DOHH2 (cell line): Measurements from ENCODE around the gene TRIM41.

ENCODE experiments used
- H3F3A ChIP-seq: fragments of 200-600 bp; sonication (generic), shearing (Covaris generic); 2 replicates; pipeline ENCODE4 v1.6.0; 2016; ENCODE audit warnings: antibody characterized with exemption, mild to moderate bottlenecking; ENCODE audit not compliant: control insufficient read depth, insufficient read depth
- H3K27ac ChIP-seq: fragments of 200-600 bp; sonication (generic); 2 replicates; pipeline ENCODE4 v1.5.1; 2014; ENCODE audit warnings: low read depth, mild to moderate bottlenecking, low read length, moderate library complexity
- H3K27me3 ChIP-seq: fragments of 200-600 bp; sonication (generic); 2 replicates; pipeline ENCODE4 v1.6.1; 2014; ENCODE audit warnings: mild to moderate bottlenecking, low read length, mixed read lengths; ENCODE audit not compliant: control insufficient read depth
- H3K36me3 ChIP-seq: fragments of 200-600 bp; sonication (generic); 2 replicates; pipeline ENCODE4 v1.6.1; 2014; ENCODE audit warnings: mild to moderate bottlenecking, low read length, moderate library complexity, mixed read lengths; ENCODE audit not compliant: control insufficient read depth
- H3K4me1 ChIP-seq: fragments of 200-600 bp; sonication (generic); 2 replicates; pipeline ENCODE4 v1.6.1; 2014; ENCODE audit warnings: mild to moderate bottlenecking, low read length, mixed read lengths; ENCODE audit not compliant: control insufficient read depth
- H3K4me2 ChIP-seq: fragments of 200-600 bp; sonication (generic); 2 replicates; pipeline ENCODE4 v1.6.0; 2014; ENCODE audit warnings: mild to moderate bottlenecking, low read length, moderate library complexity
- H3K4me3 ChIP-seq: fragments of 200-600 bp; sonication (generic); 2 replicates; pipeline ENCODE4 v1.5.1; 2014; ENCODE audit warnings: mild to moderate bottlenecking, low read length, mixed read lengths
- H3K79me2 ChIP-seq: fragments of 200-600 bp; sonication (generic); 2 replicates; pipeline ENCODE4 v1.6.1; 2014; ENCODE audit warnings: mild to moderate bottlenecking, low read length, mixed read lengths; ENCODE audit not compliant: control insufficient read depth
- H3K9me2 ChIP-seq: fragments of 200-600 bp; sonication (generic); replicated peaks from 2 replicates; pipeline ENCODE4 v1.6.1; 2014; ENCODE audit warnings: mild to moderate bottlenecking, low read length, mixed read lengths; ENCODE audit not compliant: control insufficient read depth
- H3K9me3 ChIP-seq: fragments of 200-600 bp; sonication (generic); 2 replicates; pipeline ENCODE4 v1.6.1; 2014; ENCODE audit warnings: antibody characterized with exemption, low read length, mixed read lengths; ENCODE audit not compliant: control insufficient read depth, insufficient read depth
- H4K20me1 ChIP-seq: fragments of 200-600 bp; sonication (generic); 2 replicates; pipeline ENCODE4 v1.6.0; 2014; ENCODE audit warnings: low read depth, mild to moderate bottlenecking, antibody characterized with exemption, low read length, moderate library complexity; ENCODE audit not compliant: control insufficient read depth, insufficient read depth
- CTCF ChIP-seq: fragments of 200-600 bp; sonication (generic); IDR thresholded peaks from one replicate; pipeline ENCODE4 v1.5.1; 2014; ENCODE audit warnings: antibody characterized with exemption, mild to moderate bottlenecking, low read depth, low read length; ENCODE audit not compliant: poor library complexity, severe bottlenecking
- EZH2phosphoT487 ChIP-seq: fragments of 200-600 bp; sonication (generic); IDR thresholded peaks from 2 replicates; pipeline ENCODE4 v1.6.1; 2017; ENCODE audit warnings: borderline replicate concordance, mild to moderate bottlenecking, antibody characterized with exemption, low read length, moderate library complexity, mixed read lengths

TRIM41 gene

DNA sequence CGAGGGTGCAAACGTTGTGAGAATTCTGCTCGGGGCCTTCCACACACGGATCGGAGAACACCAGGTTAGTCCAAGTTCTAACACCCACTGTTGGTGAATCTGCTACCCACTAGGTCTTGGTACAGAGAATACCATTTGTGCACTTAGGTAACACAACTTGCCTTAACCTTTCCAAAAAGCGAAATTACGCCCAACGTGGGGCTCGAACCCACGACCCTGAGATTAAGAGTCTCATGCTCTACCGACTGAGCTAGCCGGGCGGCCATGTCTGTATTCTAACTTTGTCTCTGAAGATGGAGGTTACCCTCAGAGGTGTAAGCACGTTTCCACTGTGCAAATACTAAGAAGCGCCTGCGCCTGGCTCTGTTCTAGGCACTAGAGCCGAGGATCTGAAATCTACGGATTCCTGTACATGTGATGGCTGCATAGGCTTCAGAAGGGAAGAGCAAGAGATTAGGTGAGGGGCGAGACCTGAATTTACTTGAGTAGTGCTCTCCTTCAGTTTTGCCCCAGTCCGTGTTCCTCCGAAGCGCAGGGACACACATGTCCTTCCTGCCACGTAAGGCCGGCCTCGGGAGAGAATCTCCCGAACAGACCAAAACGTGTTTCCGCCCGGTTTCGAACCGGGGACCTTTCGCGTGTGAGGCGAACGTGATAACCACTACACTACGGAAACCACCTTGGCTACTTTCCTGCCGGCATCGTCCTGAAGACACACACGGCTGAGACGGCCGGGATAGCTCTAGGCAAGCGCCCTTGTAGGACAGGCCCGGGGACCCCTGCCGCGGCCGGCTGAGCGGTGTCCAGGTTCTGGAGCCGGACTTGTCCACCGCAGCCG, 1.1 kb upstream of the TRIM41 start:
- H3K9me2 ChIP-seq, result no peaks in the 10 kb centered on the region
- peaks cover 49% of the 10 kb centered on the region for H3K4me1 ChIP-seq
- H3K79me2 ChIP-seq, result peaks cover 32% of the 10 kb centered on the region
- H3F3A ChIP-seq, result peaks cover 33% of the 10 kb centered on the region
- no peaks in the 10 kb centered on the region for H3K27me3 ChIP-seq
- H3K9me3 ChIP-seq, result no peaks in the 10 kb centered on the region
- H3K27ac ChIP-seq, result peak overlapping the region; percentile 89
- no peaks in the 10 kb centered on the region for H4K20me1 ChIP-seq
- TF ChIP-seq CTCF, result no peak
- TF ChIP-seq EZH2phosphoT487, result no peak
- H3K4me2 ChIP-seq, result peak overlapping the region; percentile 96
- H3K36me3 ChIP-seq, result peaks cover 19% of the 10 kb centered on the region
- peak overlapping the region; percentile 88 for H3K4me3 ChIP-seq

DNA sequence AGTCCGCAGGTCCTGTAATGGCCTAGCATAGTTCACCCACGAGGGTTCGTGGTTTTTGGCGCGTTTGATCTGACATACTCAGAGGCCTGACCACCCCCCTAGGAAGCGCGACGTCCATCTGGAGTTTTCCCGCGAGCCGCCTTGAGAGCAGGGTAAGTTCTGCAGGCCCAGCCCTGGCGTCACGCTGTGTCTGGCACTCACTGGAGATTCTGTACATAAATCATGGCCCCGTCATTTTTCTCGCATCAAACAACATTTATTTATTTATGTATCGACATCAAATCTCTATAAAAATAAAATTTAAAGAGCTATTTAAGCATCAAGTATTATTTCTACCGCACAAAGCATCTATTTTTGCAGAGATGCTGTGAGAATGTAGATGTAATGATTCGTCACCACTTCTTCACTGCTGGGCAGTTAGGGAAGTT, 437 bp upstream of the TRIM41 start:
- Histone ChIP-seq H3K79me2 (peaks cover 36% of the 10 kb centered on the region), H3K9me2 (no peaks in the 10 kb centered on the region), H3K4me1 (peaks cover 43% of the 10 kb centered on the region), H3K4me2 (peak overlapping the region; percentile 96), H3K4me3 (peak overlapping the region; percentile 88), H3K27me3 (no peaks in the 10 kb centered on the region), H3F3A (peaks cover 27% of the 10 kb centered on the region), H3K9me3 (no peaks in the 10 kb centered on the region), H4K20me1 (no peaks in the 10 kb centered on the region), H3K36me3 (peaks cover 23% of the 10 kb centered on the region), H3K27ac (peak overlapping the region; percentile 89)
- no peak for TF ChIP-seq CTCF
- no peak for TF ChIP-seq EZH2phosphoT487

DNA sequence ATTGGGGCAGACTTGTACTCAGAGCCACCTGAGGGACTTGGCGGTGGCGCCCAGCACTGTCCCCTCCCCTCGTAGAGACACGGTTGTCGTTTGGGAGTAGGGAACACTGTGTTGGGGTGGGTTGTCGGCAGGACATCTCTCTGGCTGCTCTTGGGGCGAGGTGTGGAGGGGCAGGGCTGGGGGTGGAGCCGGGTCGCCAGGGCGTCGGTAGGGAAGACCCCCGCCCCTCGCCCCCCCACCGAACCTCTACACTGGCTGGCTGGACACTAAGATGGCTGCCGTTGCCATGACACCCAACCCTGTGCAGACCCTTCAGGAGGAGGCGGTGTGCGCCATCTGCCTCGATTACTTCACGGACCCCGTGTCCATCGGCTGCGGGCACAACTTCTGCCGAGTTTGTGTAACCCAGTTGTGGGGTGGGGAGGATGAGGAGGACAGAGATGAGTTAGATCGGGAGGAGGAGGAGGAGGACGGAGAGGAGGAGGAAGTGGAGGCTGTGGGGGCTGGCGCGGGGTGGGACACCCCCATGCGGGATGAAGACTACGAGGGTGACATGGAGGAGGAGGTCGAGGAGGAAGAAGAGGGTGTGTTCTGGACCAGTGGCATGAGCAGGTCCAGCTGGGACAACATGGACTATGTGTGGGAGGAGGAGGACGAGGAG, 778 bp downstream of the TRIM41 start:
- Histone ChIP-seq H3K79me2 (peaks cover 40% of the 10 kb centered on the region), H3K4me3 (peak overlapping the region; percentile 88), H3K9me2 (no peaks in the 10 kb centered on the region), H3K4me1 (peaks cover 38% of the 10 kb centered on the region), H3K4me2 (peak overlapping the region; percentile 96), H3F3A (peaks cover 20% of the 10 kb centered on the region), H3K27ac (peak overlapping the region; percentile 89), H3K27me3 (no peaks in the 10 kb centered on the region), H3K9me3 (no peaks in the 10 kb centered on the region), H4K20me1 (no peaks in the 10 kb centered on the region), H3K36me3 (peaks cover 24% of the 10 kb centered on the region)
- TF ChIP-seq EZH2phosphoT487 (no peak), CTCF (no peak)
